COLO668 (cell line): ENCODE results near the gene CAPNS2.
"Not testable (repeated sequence)": the region's sequence is repeated elsewhere in the genome, so short reads cannot be mapped to it uniquely, and the experiment has no call there.

Experiments used
- DNase-seq: peaks from one replicate; lab custom pipeline; 2025; ENCODE audit not compliant: unreplicated experiment; lab: John Stamatoyannopoulos, UW

CAPNS2 gene

GRCh38 chr16:55567382-55567781 is 898 bp downstream of the CAPNS2 start:
- DNase-seq, result no peak

GRCh38 chr16:55568207-55568606 is 1.7 kb downstream of the CAPNS2 start:
- no peak for DNase-seq

GRCh38 chr16:55569025-55569424 is 2.5 kb downstream of the CAPNS2 start:
- DNase-seq, result no peak

- DNase-seq, result no peak
These were observed 3.7 kb downstream of the CAPNS2 start for GRCh38 chr16:55570159-55570558.

GRCh38 chr16:55571191-55571897 is 4.9 kb downstream of the CAPNS2 start:
- no peak for DNase-seq

GRCh38 chr16:55572439-55572838 is 6.0 kb downstream of the CAPNS2 start:
- no peak for DNase-seq

GRCh38 chr16:55574811-55575210 is 8.3 kb downstream of the CAPNS2 start:
- DNase-seq, result no peak

- DNase-seq, result no peak
These were observed 9.0 kb downstream of the CAPNS2 start for GRCh38 chr16:55575496-55575895.

- no peak for DNase-seq
These were observed 9.9 kb downstream of the CAPNS2 start for GRCh38 chr16:55576384-55576783.

- no peak for DNase-seq
These were observed 11.4 kb downstream of the CAPNS2 start for GRCh38 chr16:55577887-55578286.

- DNase-seq, result no peak
These were observed 19.1 kb downstream of the CAPNS2 start for GRCh38 chr16:55585631-55586030.

- no peak for DNase-seq
These were observed 22.3 kb downstream of the CAPNS2 start for GRCh38 chr16:55588799-55589198.

GRCh38 chr16:55592306-55592705 is 25.8 kb downstream of the CAPNS2 start:
- DNase-seq, result no peak

GRCh38 chr16:55597928-55598327 is 31.4 kb downstream of the CAPNS2 start:
- DNase-seq, result no peak

GRCh38 chr16:55605754-55606336 is 39.4 kb downstream of the CAPNS2 start:
- no peak for DNase-seq

GRCh38 chr16:55613613-55614335 is 47.3 kb downstream of the CAPNS2 start:
- no peak for DNase-seq

GRCh38 chr16:55615071-55615470 is 48.6 kb downstream of the CAPNS2 start:
- DNase-seq, result no peak

- not testable (repeated sequence) for DNase-seq
These were observed 49.2 kb downstream of the CAPNS2 start for GRCh38 chr16:55615670-55616069.
